Natural killer cell (primary cell): ENCODE measurements around the gene ZC3H14. TPM values are rescaled to one million over a fixed set of nuclear protein-coding genes. Genes with fewer than 3 reads are reported as not detected.
"Not testable (repeated sequence)": the region's sequence is repeated elsewhere in the genome, so short reads cannot be mapped to it uniquely, and the experiment has no call there.

Experiments
- ATAC-seq, 3 donors: fragments of 150-1000 bp in 2 of 3; fragments of 200-7000 bp in 1 of 3; cut with Tn5 transposase; 1 replicate in 1 of 3; 2 replicates in 2 of 3; pipeline ENCODE4 v1.10.0; 2021; ENCODE audit warnings: mild to moderate bottlenecking in 2 of 3, moderate library complexity in 2 of 3
- DNase-seq, 2 donors: peaks; one replicate each; pipeline versions ENCODE4 v3.0.0 to v3.0.0-alpha.2; 2013 to 2021; ENCODE audit warnings: mixed read lengths in 1 of 2
- H3K27ac ChIP-seq: one replicate; pipeline ENCODE4 v1.5.1; 2013; ENCODE audit warnings: mild to moderate bottlenecking, low read length
- H3K27me3 ChIP-seq: one replicate; pipeline ENCODE4 v1.6.1; 2013; ENCODE audit warnings: low read length; ENCODE audit not compliant: control insufficient read depth, insufficient read depth
- H3K36me3 ChIP-seq: one replicate; pipeline ENCODE4 v1.6.1; 2013; ENCODE audit warnings: low read length; ENCODE audit not compliant: control insufficient read depth, insufficient read depth
- H3K4me1 ChIP-seq: one replicate; pipeline ENCODE4 v1.6.1; 2013; ENCODE audit warnings: low read length; ENCODE audit not compliant: control insufficient read depth, insufficient read depth
- H3K4me3 ChIP-seq: one replicate; pipeline ENCODE4 v1.5.1; 2013; ENCODE audit warnings: low read length
- H3K9me3 ChIP-seq: one replicate; pipeline ENCODE4 v1.6.1; 2013; ENCODE audit warnings: low read length; ENCODE audit not compliant: control insufficient read depth, insufficient read depth
- H3K27ac Mint-ChIP-seq, 2 donors: one replicate each; pipeline ENCODE4 v1.8.0; 2022; ENCODE audit warnings: mild to moderate bottlenecking in 2 of 2, mixed read lengths in 2 of 2, moderate library complexity in 1 of 2
- H3K27me3 Mint-ChIP-seq, 2 donors: one replicate each; pipeline ENCODE4 v1.8.0; 2022; ENCODE audit warnings: low read depth in 2 of 2, mixed read lengths in 2 of 2
- H3K36me3 Mint-ChIP-seq: one replicate; pipeline ENCODE4 v1.8.0; 2022; ENCODE audit warnings: mixed read lengths
- H3K4me1 Mint-ChIP-seq, 2 donors: one replicate each; pipeline ENCODE4 v1.8.0; 2022; ENCODE audit warnings: mixed read lengths in 2 of 2
- H3K4me3 Mint-ChIP-seq: one replicate; pipeline ENCODE4 v1.8.0; 2022; ENCODE audit warnings: mild to moderate bottlenecking, moderate library complexity, mixed read lengths
- H3K9me3 Mint-ChIP-seq, 2 donors: one replicate each; pipeline ENCODE4 v1.8.0; 2022; ENCODE audit warnings: mixed read lengths in 2 of 2
- CTCF ChIP-seq: fragments of 200-600 bp; IDR thresholded peaks from one replicate; pipeline ENCODE4 v1.8.0; 2022; ENCODE audit warnings: antibody characterized with exemption
- WGBS: methylation state at CpG from one replicate; pipeline ENCODE4 v1.1.7; 2013; ENCODE audit warnings: missing lambda C conversion rate; ENCODE audit not compliant: insufficient coverage; 5-methylcytosine and 5-hydroxymethylcytosine counted together
- intact Hi-C: fragments of 100-400 bp; cut with micrococcal nuclease; formaldehyde crosslinking; loops from one replicate; pipeline ENCODE4 v1.14.2; 2022
- total RNA-seq, 4 donors: library from RNA; stranded (reverse); fragments of 120-200 nt in 1 of 4; gene quantifications; one replicate each; pipeline versions ENCODE4 v1.2.3 to v1.2.4, GENCODE V29; 2013 to 2022

The ZC3H14 gene
- total RNA-seq, 3 donors from 2014 or later (not counting 1 experiment from before 2014, with no cell fraction given), result 44.1 to 54.5 (median 53.4) TPM

GRCh38 chr14:88522393-88522792 lies 40.4 kb upstream of the ZC3H14 start:
- DNase-seq (no peak), ATAC-seq (no peak)
- Mint-ChIP-seq H3K27me3 (peaks cover 12 to 24% of the 10 kb centered on the region in 2 donors), H3K36me3 (no peaks in the 10 kb centered on the region), H3K27ac (no peak overlapping the region), H3K4me3 (no peak overlapping the region), H3K4me1 (no peaks in the 10 kb centered on the region), H3K9me3 (no peaks in the 10 kb centered on the region)
- Histone ChIP-seq H3K4me1 (no peaks in the 10 kb centered on the region), H3K27ac (no peak overlapping the region), H3K4me3 (no peak overlapping the region), H3K9me3 (no peaks in the 10 kb centered on the region), H3K36me3 (no peaks in the 10 kb centered on the region), H3K27me3 (no peaks in the 10 kb centered on the region)
- WGBS, result 87% methylated on average over 2 of the region's 3 CpGs
- intact Hi-C loops, result no loop called here
- TF ChIP-seq CTCF, result no peak

GRCh38 chr14:88529889-88530288 lies 32.9 kb upstream of the ZC3H14 start:
- H3K9me3 Mint-ChIP-seq, ATAC-seq, H3K27ac Mint-ChIP-seq, DNase-seq, H3K4me3 ChIP-seq, intact Hi-C loops, H3K9me3 ChIP-seq, H3K36me3 Mint-ChIP-seq, H3K4me1 ChIP-seq, H3K27me3 ChIP-seq, H3K27ac ChIP-seq, H3K36me3 ChIP-seq, H3K4me3 Mint-ChIP-seq, H3K4me1 Mint-ChIP-seq: not testable (repeated sequence)
- peaks cover 28 to 41% of the 10 kb centered on the region in 2 donors for H3K27me3 Mint-ChIP-seq
- 100% methylated on average over 1 of the region's 1 CpG for WGBS

GRCh38 chr14:88533064-88533602 lies 29.7 kb upstream of the ZC3H14 start:
- Mint-ChIP-seq H3K9me3 (no peaks in the 10 kb centered on the region), H3K36me3 (no peaks in the 10 kb centered on the region), H3K27me3 (peaks cover 14 to 38% of the 10 kb centered on the region in 2 donors), H3K4me1 (no peaks in the 10 kb centered on the region), H3K27ac (no peak overlapping the region), H3K4me3 (no peak overlapping the region)
- 97% methylated on average over 4 of the region's 6 CpGs for WGBS
- H3K9me3 ChIP-seq, result peaks cover 4% of the 10 kb centered on the region
- no peaks in the 10 kb centered on the region for H3K4me1 ChIP-seq
- H3K4me3 ChIP-seq, result no peak overlapping the region
- peaks cover 6% of the 10 kb centered on the region for H3K27me3 ChIP-seq
- no peak for DNase-seq
- intact Hi-C loops, result no loop called here
- H3K27ac ChIP-seq, result no peak overlapping the region
- TF ChIP-seq CTCF, result no peak
- H3K36me3 ChIP-seq, result no peaks in the 10 kb centered on the region
- no peak for ATAC-seq

GRCh38 chr14:88535149-88535548 lies 27.7 kb upstream of the ZC3H14 start:
- H3K9me3 Mint-ChIP-seq, result no peaks in the 10 kb centered on the region
- no peak overlapping the region for H3K4me3 Mint-ChIP-seq
- Histone ChIP-seq H3K36me3 (no peaks in the 10 kb centered on the region), H3K4me1 (no peaks in the 10 kb centered on the region), H3K27me3 (no peaks in the 10 kb centered on the region), H3K9me3 (no peaks in the 10 kb centered on the region), H3K27ac (no peak overlapping the region), H3K4me3 (no peak overlapping the region)
- no peak for TF ChIP-seq CTCF
- ATAC-seq (no peak), DNase-seq (no peak)
- no peaks in the 10 kb centered on the region for H3K36me3 Mint-ChIP-seq
- 44% methylated on average over 4 of the region's 4 CpGs for WGBS
- no peak overlapping the region for H3K27ac Mint-ChIP-seq
- no peaks in the 10 kb centered on the region for H3K4me1 Mint-ChIP-seq
- peaks cover 11 to 28% of the 10 kb centered on the region in 2 donors for H3K27me3 Mint-ChIP-seq
- intact Hi-C loops, result no loop called here
